Panc1 (cell line): ENCODE data around the gene SYT8.

Experiments
- POLR2AphosphoS5 ChIP-seq: IDR thresholded peaks from 2 replicates; pipeline ENCODE4 v1.6.1; 2012; ENCODE audit warnings: mild to moderate bottlenecking, low read depth, low read length, moderate library complexity
- SIN3A ChIP-seq: IDR thresholded peaks from 2 replicates; pipeline ENCODE4 v1.6.1; 2012; ENCODE audit warnings: low read depth, mild to moderate bottlenecking, low read length, moderate library complexity, borderline replicate concordance; ENCODE audit not compliant: insufficient read depth
- TF ChIP-seq, protein P1 (sequence below): fragments of 450-650 bp; IDR thresholded peaks from 2 replicates; pipeline ENCODE4 v1.5.1; 2017; ENCODE audit warnings: mild to moderate bottlenecking
- TF ChIP-seq, protein P2 (sequence below), 2 experiments: IDR thresholded peaks; 2 replicates each; pipeline ENCODE4 v1.6.1; 2011 to 2012; ENCODE audit warnings: low read depth in 2 of 2, control low read depth in 1 of 2, low read length in 1 of 2, mild to moderate bottlenecking in 1 of 2, moderate library complexity in 1 of 2; ENCODE audit not compliant: insufficient read depth in 1 of 2

DNA sequence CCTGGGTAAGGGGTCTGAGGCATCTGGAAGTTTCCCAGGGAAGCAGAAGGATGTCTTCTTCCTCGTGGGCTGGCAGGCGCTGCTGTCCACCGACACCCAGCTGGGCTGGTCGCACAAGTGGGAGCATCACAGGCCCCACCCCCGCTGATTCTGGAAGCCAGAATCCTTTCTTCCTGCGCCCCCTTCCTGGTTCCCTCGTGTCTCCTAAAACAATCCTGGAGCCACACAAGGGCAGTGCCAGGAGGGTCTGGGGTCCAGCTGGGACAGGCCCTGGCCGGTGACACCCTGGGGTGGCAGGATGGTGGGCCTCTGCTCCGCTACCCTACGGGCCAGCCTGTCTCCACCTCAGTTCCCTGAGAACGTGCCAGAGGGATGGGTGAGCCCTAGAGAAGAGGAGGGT lies 22.3 kb downstream of the SYT8 start:
- TF ChIP-seq, protein P1, sequence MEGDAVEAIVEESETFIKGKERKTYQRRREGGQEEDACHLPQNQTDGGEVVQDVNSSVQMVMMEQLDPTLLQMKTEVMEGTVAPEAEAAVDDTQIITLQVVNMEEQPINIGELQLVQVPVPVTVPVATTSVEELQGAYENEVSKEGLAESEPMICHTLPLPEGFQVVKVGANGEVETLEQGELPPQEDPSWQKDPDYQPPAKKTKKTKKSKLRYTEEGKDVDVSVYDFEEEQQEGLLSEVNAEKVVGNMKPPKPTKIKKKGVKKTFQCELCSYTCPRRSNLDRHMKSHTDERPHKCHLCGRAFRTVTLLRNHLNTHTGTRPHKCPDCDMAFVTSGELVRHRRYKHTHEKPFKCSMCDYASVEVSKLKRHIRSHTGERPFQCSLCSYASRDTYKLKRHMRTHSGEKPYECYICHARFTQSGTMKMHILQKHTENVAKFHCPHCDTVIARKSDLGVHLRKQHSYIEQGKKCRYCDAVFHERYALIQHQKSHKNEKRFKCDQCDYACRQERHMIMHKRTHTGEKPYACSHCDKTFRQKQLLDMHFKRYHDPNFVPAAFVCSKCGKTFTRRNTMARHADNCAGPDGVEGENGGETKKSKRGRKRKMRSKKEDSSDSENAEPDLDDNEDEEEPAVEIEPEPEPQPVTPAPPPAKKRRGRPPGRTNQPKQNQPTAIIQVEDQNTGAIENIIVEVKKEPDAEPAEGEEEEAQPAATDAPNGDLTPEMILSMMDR = no peak
- TF ChIP-seq POLR2AphosphoS5 (no peak), SIN3A (no peak)
- TF ChIP-seq, protein P2, sequence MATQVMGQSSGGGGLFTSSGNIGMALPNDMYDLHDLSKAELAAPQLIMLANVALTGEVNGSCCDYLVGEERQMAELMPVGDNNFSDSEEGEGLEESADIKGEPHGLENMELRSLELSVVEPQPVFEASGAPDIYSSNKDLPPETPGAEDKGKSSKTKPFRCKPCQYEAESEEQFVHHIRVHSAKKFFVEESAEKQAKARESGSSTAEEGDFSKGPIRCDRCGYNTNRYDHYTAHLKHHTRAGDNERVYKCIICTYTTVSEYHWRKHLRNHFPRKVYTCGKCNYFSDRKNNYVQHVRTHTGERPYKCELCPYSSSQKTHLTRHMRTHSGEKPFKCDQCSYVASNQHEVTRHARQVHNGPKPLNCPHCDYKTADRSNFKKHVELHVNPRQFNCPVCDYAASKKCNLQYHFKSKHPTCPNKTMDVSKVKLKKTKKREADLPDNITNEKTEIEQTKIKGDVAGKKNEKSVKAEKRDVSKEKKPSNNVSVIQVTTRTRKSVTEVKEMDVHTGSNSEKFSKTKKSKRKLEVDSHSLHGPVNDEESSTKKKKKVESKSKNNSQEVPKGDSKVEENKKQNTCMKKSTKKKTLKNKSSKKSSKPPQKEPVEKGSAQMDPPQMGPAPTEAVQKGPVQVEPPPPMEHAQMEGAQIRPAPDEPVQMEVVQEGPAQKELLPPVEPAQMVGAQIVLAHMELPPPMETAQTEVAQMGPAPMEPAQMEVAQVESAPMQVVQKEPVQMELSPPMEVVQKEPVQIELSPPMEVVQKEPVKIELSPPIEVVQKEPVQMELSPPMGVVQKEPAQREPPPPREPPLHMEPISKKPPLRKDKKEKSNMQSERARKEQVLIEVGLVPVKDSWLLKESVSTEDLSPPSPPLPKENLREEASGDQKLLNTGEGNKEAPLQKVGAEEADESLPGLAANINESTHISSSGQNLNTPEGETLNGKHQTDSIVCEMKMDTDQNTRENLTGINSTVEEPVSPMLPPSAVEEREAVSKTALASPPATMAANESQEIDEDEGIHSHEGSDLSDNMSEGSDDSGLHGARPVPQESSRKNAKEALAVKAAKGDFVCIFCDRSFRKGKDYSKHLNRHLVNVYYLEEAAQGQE (IDR thresholded peaks at IDR 0.05; ENCODE audit: insufficient read depth in 1 of 2, low read depth in 2 of 2, low read length in 1 of 2) = no peak
